Endothelial cell of umbilical vein (primary cell): ENCODE measurements around the gene MOG.

Experiments
- POLR2AphosphoS5 ChIP-seq: IDR thresholded peaks from 2 replicates; pipeline ENCODE4 v1.6.1; 2012; ENCODE audit warnings: low read depth, mild to moderate bottlenecking, control low read depth, low read length, moderate library complexity; ENCODE audit not compliant: insufficient read depth
- TF ChIP-seq, protein P1 (sequence below), 2 donors: IDR thresholded peaks; 1 replicate in 1 of 2; 2 replicates in 1 of 2; pipeline ENCODE4 v1.5.1; 2011; ENCODE audit warnings: low read length in 2 of 2, mild to moderate bottlenecking in 2 of 2, moderate library complexity in 2 of 2, control low read depth in 1 of 2, inconsistent platforms in 1 of 2, low read depth in 1 of 2; ENCODE audit not compliant: insufficient read depth in 1 of 2; ENCODE audit errors: extremely low read depth in 1 of 2

DNA sequence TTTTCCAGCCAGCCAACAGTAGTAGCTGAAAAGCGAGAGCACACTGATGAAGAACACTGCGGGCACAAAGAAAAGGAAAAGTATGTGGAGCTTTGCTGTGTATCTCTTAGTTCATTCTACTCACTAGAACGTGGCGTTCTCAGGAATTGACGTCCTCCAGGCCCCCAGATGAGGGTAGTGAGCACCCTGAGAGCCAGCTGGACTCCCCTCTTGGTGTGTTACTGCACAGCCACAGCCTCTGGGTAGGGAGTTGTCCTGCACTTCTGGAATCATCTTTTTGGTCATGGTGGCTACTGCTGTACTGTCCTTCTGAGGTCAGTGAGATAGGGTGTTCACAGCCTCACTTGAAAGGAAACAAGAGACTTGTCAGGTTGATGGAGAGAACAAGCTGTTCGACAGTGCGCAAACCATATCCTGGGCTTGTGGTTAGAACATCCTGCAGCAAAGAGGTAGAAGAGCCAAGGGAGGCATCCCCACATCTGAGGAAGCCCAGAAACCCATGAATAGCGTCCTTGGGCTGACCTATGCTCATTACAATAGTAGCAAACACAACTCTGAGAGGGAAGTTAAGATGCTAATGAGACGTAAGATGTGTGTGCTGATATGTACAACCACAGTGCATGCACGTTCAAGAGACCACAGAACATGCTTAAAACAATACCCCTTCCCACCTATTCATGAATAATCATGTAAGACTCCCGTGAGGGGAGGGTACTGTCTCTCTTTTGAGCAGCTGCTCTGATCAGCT lies 51.7 kb downstream of the MOG start:
- TF ChIP-seq, protein P1, sequence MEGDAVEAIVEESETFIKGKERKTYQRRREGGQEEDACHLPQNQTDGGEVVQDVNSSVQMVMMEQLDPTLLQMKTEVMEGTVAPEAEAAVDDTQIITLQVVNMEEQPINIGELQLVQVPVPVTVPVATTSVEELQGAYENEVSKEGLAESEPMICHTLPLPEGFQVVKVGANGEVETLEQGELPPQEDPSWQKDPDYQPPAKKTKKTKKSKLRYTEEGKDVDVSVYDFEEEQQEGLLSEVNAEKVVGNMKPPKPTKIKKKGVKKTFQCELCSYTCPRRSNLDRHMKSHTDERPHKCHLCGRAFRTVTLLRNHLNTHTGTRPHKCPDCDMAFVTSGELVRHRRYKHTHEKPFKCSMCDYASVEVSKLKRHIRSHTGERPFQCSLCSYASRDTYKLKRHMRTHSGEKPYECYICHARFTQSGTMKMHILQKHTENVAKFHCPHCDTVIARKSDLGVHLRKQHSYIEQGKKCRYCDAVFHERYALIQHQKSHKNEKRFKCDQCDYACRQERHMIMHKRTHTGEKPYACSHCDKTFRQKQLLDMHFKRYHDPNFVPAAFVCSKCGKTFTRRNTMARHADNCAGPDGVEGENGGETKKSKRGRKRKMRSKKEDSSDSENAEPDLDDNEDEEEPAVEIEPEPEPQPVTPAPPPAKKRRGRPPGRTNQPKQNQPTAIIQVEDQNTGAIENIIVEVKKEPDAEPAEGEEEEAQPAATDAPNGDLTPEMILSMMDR (IDR thresholded peaks at IDR 0.05; ENCODE audit: extremely low read depth in 1 of 2, insufficient read depth in 1 of 2, low read depth in 1 of 2, low read length in 2 of 2), result no peak
- no peak for TF ChIP-seq POLR2AphosphoS5
